Parathyroid adenoma (tissue), 2 donors: ENCODE data around the gene PTTG1.
A peak's percentile ranks its signal among the peaks of the same experiment; 100 is the strongest.

ENCODE experiments used
- H2AFZ ChIP-seq: fragments of 300-600 bp; sonication (generic); one replicate; pipeline ENCODE4 v1.7.0; 2017; ENCODE audit warnings: antibody characterized with exemption, mild to moderate bottlenecking
- H3K27ac ChIP-seq: fragments of 300-600 bp; sonication (generic); one replicate; pipeline ENCODE4 v1.7.0; 2017
- H3K27me3 ChIP-seq: fragments of 300-600 bp; sonication (generic); one replicate; pipeline ENCODE4 v1.7.0; 2017; ENCODE audit warnings: low read length; ENCODE audit not compliant: control insufficient read depth, insufficient read depth
- H3K36me3 ChIP-seq: fragments of 300-600 bp; sonication (generic); one replicate; pipeline ENCODE4 v1.7.0; 2017; ENCODE audit warnings: low read length; ENCODE audit not compliant: control insufficient read depth, insufficient read depth
- H3K4me1 ChIP-seq: fragments of 300-600 bp; sonication (generic); one replicate; pipeline ENCODE4 v1.7.0; 2017; ENCODE audit warnings: control low read depth
- H3K4me2 ChIP-seq: fragments of 300-600 bp; sonication (generic); one replicate; pipeline ENCODE4 v1.7.0; 2017; ENCODE audit warnings: low read length
- H3K4me3 ChIP-seq: fragments of 300-600 bp; sonication (generic); one replicate; pipeline ENCODE4 v1.7.0; 2017; ENCODE audit warnings: low read depth, low read length
- H3K79me2 ChIP-seq: fragments of 300-600 bp; sonication (generic); one replicate; pipeline ENCODE4 v1.7.0; 2017; ENCODE audit warnings: control low read depth
- H3K9ac ChIP-seq: fragments of 300-600 bp; sonication (generic); one replicate; pipeline ENCODE4 v1.7.0; 2017; ENCODE audit warnings: mild to moderate bottlenecking
- H3K9me3 ChIP-seq: fragments of 300-600 bp; sonication (generic); one replicate; pipeline ENCODE4 v1.7.0; 2017; ENCODE audit warnings: low read length; ENCODE audit not compliant: control insufficient read depth
- TF ChIP-seq, protein P1 (sequence below): fragments of 300-600 bp; sonication (generic); IDR thresholded peaks from one replicate; pipeline ENCODE4 v1.7.0; 2017; ENCODE audit warnings: antibody characterized with exemption, mild to moderate bottlenecking
- donor health status: primary hyperparathyroidism.

Gene PTTG1

GRCh38 chr5:160398806-160399205 lies 22.8 kb upstream of the PTTG1 start:
- H3K9me3 ChIP-seq: no peaks in the 10 kb centered on the region
- H3K9ac ChIP-seq: no peak overlapping the region
- peak overlapping the region; percentile 76 for H3K4me2 ChIP-seq
- H3K27ac ChIP-seq: no peak overlapping the region
- H3K27me3 ChIP-seq: no peaks in the 10 kb centered on the region
- TF ChIP-seq, protein P1, sequence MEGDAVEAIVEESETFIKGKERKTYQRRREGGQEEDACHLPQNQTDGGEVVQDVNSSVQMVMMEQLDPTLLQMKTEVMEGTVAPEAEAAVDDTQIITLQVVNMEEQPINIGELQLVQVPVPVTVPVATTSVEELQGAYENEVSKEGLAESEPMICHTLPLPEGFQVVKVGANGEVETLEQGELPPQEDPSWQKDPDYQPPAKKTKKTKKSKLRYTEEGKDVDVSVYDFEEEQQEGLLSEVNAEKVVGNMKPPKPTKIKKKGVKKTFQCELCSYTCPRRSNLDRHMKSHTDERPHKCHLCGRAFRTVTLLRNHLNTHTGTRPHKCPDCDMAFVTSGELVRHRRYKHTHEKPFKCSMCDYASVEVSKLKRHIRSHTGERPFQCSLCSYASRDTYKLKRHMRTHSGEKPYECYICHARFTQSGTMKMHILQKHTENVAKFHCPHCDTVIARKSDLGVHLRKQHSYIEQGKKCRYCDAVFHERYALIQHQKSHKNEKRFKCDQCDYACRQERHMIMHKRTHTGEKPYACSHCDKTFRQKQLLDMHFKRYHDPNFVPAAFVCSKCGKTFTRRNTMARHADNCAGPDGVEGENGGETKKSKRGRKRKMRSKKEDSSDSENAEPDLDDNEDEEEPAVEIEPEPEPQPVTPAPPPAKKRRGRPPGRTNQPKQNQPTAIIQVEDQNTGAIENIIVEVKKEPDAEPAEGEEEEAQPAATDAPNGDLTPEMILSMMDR: no peak
- H3K4me3 ChIP-seq: peak overlapping the region; percentile 81
- H3K36me3 ChIP-seq: no peaks in the 10 kb centered on the region
- peaks cover 8% of the 10 kb centered on the region for H3K4me1 ChIP-seq
- H3K79me2 ChIP-seq: no peaks in the 10 kb centered on the region
- H2AFZ ChIP-seq: no peak overlapping the region

DNA sequence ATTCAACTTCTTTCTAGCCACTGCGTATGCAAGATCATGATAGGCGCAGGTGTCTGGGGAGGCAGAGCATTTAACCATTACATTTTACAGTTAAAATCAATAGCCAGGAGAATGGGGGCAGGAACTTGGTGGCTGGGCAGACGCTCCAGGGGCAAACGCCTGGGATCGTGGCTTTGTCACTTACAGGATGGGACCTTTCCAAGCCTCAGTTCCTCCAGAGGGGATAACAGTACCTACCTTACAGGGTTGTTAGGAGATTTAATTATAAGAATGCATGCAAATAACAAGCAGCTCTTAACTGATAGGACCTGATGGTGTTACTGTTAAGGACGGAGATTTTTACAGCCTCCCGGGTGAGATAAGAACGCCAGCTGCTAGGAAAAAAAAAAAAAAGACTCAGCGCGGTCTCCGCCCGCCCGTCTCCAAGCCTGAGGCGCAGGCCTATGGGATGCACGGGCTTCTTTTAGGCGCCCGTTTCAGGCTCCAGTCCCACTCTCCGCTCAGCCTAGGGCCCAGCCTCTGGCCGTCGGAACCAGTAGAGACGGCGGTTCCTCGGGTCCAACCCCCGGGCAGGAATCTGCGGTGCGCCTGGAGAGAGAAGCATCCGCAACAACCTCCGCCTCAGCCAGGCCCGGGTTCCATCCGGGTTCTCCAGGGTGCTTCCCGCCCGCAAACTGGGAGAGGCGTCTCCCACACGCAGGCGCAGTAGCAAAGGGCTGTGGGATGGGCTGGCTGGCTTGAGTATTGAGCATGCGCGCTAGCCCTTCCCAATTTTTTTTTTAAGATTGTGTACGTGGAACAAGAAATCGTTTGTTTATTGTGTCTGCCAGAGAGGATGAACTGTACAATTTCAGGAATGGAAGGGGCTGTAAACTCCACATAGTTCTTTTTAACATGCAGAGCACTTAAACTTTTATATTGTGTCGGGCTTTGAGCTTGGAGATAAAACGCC lies 22.0 kb upstream of the PTTG1 start, which contains the start of gene FAM200C:
Gene FAM200C, minus strand, starts transcription at position 653 of the 952 bp plus-strand sequence. CDS start 4,564 bp downstream, outside the sequence.
- TF ChIP-seq, protein P1: no peak
- Histone ChIP-seq H3K27me3 (no peaks in the 10 kb centered on the region), H3K4me2 (peak within 1 kb of the TSS; percentile 76), H2AFZ (peak within 1 kb of the TSS; percentile 96), H3K36me3 (no peaks in the 10 kb centered on the region), H3K27ac (peak within 1 kb of the TSS; percentile 86), H3K9ac (peak within 1 kb of the TSS; percentile 84), H3K4me3 (peak within 1 kb of the TSS; percentile 81), H3K4me1 (peaks cover 8% of the 10 kb centered on the region), H3K9me3 (no peaks in the 10 kb centered on the region), H3K79me2 (no peaks in the 10 kb centered on the region)

DNA sequence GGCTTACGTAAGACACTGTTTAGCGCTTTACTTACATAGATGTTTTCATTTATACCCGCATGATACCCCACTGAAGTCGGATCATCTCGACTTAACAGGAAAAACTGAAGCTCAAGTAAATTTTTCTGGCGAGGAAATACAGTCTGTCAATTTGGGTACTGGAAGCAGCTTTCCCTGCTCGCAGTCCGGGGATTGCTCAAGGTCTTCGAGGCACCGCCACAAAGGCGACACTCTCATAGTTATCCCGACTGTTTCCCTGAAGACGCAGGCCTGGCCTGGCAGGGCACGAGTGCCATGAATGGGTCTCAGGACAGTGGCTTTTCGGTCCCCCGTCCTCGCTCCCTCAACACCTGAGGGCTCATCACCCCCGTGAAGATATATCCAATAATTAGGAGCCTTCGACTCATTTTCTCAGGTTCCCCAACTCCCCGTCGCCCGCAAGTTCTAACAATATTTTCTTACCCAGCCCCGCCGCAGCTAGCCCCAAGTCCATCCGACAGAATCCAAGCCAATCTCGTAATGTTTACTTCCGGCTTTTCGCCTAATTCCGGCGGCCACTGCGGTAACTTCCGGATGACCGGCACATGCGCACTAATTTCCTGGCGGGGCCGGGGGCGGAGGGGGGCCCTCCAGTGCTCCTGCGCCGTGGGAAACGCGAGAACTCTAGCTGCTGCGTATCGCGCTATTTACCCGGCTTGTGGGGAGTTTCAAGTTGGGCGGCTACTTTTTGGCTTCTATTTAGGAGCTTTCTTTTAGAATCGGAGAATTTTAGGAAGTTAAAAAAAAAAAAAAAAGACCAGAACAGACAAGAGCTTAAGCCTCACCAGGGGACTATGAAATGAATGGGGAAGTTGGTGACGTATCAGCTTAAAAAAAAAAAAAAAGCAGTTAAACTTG lies 2.8 kb upstream of the PTTG1 start, which contains the start of gene SLU7:
Gene SLU7, minus strand, starts transcription at position 521 of the 897 bp plus-strand sequence. CDS start 3,787 bp downstream, outside the sequence.
- H3K79me2 ChIP-seq: peaks cover 15% of the 10 kb centered on the region
- H3K4me1 ChIP-seq: peaks cover 2% of the 10 kb centered on the region
- H3K9me3 ChIP-seq: no peaks in the 10 kb centered on the region
- no peaks in the 10 kb centered on the region for H3K36me3 ChIP-seq
- H3K27me3 ChIP-seq: no peaks in the 10 kb centered on the region
- peak within 1 kb of the TSS; percentile 65 for H3K9ac ChIP-seq
- peak within 1 kb of the TSS; percentile 79 for H3K4me2 ChIP-seq
- TF ChIP-seq, protein P1: no peak
- H2AFZ ChIP-seq: peak within 1 kb of the TSS; percentile 82
- peak within 1 kb of the TSS; percentile 90 for H3K4me3 ChIP-seq
- H3K27ac ChIP-seq: peak within 1 kb of the TSS; percentile 78

DNA sequence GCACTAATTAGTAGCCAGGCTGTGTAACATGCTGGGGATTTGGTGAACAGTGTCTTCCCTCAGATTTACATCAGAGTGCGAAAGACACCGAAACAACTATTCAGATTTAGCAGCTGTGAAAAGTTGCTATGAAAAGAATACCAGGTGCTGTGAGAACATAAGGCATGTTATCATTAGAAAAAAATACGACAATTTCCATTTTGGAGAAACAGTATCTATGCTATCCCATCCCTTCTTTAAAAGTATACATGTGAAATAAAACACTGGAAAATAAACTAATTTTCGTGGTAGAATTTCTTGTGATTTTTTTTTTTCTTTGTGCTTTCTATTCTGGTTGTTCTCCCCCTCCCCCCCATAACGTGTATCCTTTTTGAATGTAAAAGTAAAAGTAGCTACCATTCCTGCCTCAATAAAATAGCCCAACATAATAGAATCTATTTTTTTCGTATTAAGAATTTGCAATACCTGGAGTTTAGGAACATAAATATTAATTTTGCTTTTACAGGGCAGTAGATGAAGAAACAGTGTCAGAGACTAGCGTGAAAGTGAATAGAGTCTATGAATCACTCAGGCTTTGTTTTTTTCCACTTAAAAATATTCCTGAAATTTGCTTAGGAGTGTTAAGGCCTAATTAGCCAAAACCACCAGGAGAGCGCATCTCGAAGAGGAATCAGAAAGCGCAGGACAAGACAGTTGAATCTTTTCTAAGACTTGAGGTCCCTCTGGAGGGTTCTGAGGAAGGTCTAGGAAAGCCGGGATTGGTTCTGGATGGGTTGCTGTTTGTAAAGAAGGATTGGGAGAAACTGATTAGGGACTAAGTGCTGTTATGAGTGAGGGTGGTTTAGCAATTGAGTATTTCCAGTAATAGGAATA lies 2.0 kb upstream of the PTTG1 start:
- peaks cover 15% of the 10 kb centered on the region for H3K79me2 ChIP-seq
- H3K4me3 ChIP-seq: peak overlapping the region; percentile 90
- peak overlapping the region; percentile 82 for H2AFZ ChIP-seq
- H3K4me1 ChIP-seq: peaks cover 2% of the 10 kb centered on the region
- H3K27me3 ChIP-seq: no peaks in the 10 kb centered on the region
- H3K36me3 ChIP-seq: no peaks in the 10 kb centered on the region
- no peak overlapping the region for H3K9ac ChIP-seq
- H3K4me2 ChIP-seq: peak overlapping the region; percentile 79
- TF ChIP-seq, protein P1: no peak
- H3K9me3 ChIP-seq: no peaks in the 10 kb centered on the region
- peak overlapping the region; percentile 78 for H3K27ac ChIP-seq
